ENCODE data around the gene VIL1. TPM values are rescaled to one million over a fixed set of nuclear protein-coding genes. Genes with fewer than 3 reads are reported as not detected.

VIL1 gene
- total RNA-seq, 6 donors from 2014 or later, result 0.29 to 0.76 (median 0.40) TPM; not detected in 3

DNA sequence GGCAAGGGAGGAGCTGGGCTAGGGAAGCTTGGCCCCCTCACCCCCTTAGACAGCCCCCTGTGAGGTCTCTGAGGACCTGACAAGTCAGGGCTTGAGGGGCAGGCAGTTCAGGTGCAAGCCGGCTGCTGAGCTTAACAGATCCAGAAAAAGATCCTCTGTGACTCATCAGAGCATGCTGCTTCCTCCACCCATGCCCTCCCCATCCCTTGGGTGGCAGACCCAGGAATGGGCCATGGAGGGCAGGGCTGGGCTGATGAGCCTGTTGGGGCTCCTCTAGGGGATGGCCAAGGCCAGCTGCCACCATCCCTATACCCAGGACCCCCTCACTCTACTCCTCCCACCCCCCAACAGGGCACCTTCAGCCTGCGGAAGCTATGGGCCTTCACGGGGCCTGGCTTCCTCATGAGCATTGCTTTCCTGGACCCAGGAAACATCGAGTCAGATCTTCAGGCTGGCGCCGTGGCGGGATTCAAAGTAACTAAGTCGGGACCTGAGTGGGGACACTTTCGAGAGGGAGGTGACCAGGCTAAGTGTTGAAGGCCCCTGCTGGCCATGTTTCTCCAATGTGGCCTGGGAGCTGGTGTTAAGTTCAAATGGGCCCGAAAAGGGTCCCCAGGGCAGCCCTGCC is 34.9 kb upstream of the VIL1 start:
- ATAC-seq (ENCODE audit: low FRiP score in 2 of 2) (no peak), DNase-seq (peak in 1 of 2 donors; percentile 28)
- Histone ChIP-seq H3K4me1 (peaks cover 10 to 15% (median 12%) of the 10 kb centered on the region in 4 donors), H3K4me3 (peak overlapping the region in 3 of 4 donors; percentile 25 to 54 (median 35)), H3K27ac (peak overlapping the region; percentile 84 to 89 (median 86)), H3K9me3 (no peaks in the 10 kb centered on the region), H3K27me3 (no peaks in the 10 kb centered on the region), H3K36me3 (no peaks in the 10 kb centered on the region)
- TF ChIP-seq POLR2A (IDR thresholded peaks at IDR 0.05) (peak in 1 of 4 donors; percentile 62), POLR2AphosphoS5 (IDR thresholded peaks at IDR 0.05) (no peak)
- WGBS, 2 donors, result 85 to 100% methylated on average over 1 to 10 of the region's 10 CpGs

DNA sequence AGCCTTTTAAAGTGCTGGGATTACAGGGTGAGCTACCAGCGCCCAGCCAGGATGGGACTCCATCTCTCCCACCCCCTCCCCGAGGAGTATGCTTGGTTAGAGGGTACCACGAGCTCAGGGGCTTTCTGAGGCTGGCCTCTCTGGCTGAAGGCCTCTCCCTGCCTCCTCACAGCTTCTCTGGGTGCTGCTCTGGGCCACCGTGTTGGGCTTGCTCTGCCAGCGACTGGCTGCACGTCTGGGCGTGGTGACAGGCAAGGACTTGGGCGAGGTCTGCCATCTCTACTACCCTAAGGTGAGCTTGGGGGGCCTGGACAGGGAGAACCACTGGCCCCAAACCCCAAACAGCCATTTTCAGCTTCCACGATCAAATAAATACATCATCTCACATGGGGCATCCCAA is 33.9 kb upstream of the VIL1 start:
- no peak for ATAC-seq (ENCODE audit: low FRiP score in 2 of 2)
- DNase-seq, result no peak
- Histone ChIP-seq H3K4me1 (peaks cover 10 to 15% (median 12%) of the 10 kb centered on the region in 4 donors), H3K4me3 (peak overlapping the region in 3 of 4 donors; percentile 25 to 54 (median 35)), H3K27me3 (no peaks in the 10 kb centered on the region), H3K9me3 (no peaks in the 10 kb centered on the region), H3K36me3 (no peaks in the 10 kb centered on the region), H3K27ac (peak overlapping the region in 3 of 4 donors; percentile 84 to 89 (median 88))
- TF ChIP-seq POLR2A (IDR thresholded peaks at IDR 0.05), result peak in 1 of 4 donors; percentile 7
- no peak for TF ChIP-seq EP300 (IDR thresholded peaks at IDR 0.05)
- 81 to 88% methylated on average over 6 to 9 of the region's 9 CpGs for WGBS, 2 donors

DNA sequence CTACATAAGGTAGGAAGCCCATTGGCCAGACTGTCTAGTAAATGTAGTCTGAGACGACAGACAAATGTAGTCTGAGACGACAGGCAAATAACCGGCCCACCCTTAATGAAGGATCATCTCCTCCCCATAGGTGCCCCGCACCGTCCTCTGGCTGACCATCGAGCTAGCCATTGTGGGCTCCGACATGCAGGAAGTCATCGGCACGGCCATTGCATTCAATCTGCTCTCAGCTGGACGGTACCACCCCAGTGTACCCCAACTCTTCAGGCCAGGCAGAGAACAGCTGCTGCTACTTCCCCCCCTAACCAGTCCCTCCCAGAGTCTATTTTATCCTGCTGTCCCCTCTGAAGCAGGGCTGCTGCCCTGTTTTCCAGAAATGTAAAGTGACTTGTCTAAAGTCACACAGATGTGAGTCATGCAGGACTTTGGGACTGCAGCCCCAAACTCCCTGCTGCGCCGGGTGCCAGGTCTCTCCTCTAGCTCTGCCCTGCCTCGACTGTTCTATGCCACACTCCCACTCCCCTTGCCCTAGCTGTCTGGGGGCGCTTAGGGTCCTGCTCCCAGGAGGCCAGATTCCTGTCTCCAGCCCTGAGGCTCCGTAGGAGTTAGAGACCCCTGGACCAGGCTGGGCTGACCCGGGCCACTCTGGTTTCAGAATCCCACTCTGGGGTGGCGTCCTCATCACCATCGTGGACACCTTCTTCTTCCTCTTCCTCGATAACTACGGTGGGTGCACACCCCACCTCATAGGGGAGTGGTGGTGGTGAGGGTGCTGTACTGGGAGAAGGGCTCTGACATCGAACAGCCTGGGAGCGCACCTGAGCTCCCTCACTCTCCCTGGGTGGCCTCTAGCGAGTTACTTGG is 32.2 kb upstream of the VIL1 start:
- ATAC-seq (ENCODE audit: low FRiP score in 2 of 2) (peak in 1 of 2 donors; percentile 75), DNase-seq (no peak)
- Histone ChIP-seq H3K4me1 (peaks cover 10 to 15% (median 12%) of the 10 kb centered on the region in 4 donors), H3K36me3 (peaks cover 0 to 4% (median 0%) of the 10 kb centered on the region in 4 donors), H3K4me3 (peak overlapping the region in 3 of 4 donors; percentile 37 to 56 (median 54)), H3K27me3 (no peaks in the 10 kb centered on the region), H3K27ac (peak overlapping the region; percentile 49 to 88 (median 80)), H3K9me3 (no peaks in the 10 kb centered on the region)
- TF ChIP-seq EP300 (IDR thresholded peaks at IDR 0.05) (no peak), POLR2AphosphoS5 (IDR thresholded peaks at IDR 0.05) (peak in 1 of 2 donors; percentile 5), POLR2A (IDR thresholded peaks at IDR 0.05) (no peak)
- TF ChIP-seq, protein P1, sequence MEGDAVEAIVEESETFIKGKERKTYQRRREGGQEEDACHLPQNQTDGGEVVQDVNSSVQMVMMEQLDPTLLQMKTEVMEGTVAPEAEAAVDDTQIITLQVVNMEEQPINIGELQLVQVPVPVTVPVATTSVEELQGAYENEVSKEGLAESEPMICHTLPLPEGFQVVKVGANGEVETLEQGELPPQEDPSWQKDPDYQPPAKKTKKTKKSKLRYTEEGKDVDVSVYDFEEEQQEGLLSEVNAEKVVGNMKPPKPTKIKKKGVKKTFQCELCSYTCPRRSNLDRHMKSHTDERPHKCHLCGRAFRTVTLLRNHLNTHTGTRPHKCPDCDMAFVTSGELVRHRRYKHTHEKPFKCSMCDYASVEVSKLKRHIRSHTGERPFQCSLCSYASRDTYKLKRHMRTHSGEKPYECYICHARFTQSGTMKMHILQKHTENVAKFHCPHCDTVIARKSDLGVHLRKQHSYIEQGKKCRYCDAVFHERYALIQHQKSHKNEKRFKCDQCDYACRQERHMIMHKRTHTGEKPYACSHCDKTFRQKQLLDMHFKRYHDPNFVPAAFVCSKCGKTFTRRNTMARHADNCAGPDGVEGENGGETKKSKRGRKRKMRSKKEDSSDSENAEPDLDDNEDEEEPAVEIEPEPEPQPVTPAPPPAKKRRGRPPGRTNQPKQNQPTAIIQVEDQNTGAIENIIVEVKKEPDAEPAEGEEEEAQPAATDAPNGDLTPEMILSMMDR (IDR thresholded peaks at IDR 0.05), result no peak
- 77 to 79% methylated on average over 20 to 23 of the region's 23 CpGs for WGBS, 2 donors

DNA sequence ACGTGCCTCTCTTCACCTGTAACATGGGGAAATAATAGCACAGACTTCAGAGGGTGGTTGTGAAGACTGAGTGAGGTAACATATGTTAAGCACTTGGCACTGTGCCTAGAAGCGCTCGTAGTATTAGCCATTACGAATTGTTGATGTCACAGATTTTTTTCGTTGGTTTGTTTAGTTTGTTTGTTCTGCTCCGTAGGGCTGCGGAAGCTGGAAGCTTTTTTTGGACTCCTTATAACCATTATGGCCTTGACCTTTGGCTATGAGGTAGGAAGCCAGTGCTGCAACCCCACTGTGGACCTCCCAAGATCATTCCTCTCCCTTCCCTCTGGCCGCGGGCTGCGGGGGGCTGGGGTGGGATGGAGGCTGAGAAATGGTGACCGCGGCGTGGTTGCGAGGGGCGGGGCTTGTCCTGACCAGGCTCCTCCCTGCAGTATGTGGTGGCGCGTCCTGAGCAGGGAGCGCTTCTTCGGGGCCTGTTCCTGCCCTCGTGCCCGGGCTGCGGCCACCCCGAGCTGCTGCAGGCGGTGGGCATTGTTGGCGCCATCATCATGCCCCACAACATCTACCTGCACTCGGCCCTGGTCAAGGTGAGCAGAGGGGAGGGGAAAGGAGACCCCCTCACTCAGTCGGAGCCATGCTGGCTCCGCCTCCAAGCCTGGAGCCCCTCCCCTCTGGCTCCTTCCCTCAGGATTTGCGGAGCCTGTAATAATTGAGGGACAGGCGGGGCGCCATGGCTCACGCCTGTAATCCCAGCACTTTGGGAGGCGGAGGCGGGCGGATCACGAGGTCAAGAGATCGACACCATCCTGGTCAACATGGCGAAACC is 31.3 kb upstream of the VIL1 start:
- ATAC-seq (ENCODE audit: low FRiP score in 2 of 2) (peak; percentile 78 to 83), DNase-seq (peak; percentile 62 to 92)
- peak overlapping the region; percentile 49 to 88 (median 80) for H3K27ac ChIP-seq
- TF ChIP-seq EP300 (IDR thresholded peaks at IDR 0.05), result peak in 1 of 4 donors; percentile 22
- TF ChIP-seq POLR2A (IDR thresholded peaks at IDR 0.05), result peak in 1 of 4 donors; percentile 60
- no peak for TF ChIP-seq POLR2AphosphoS5 (IDR thresholded peaks at IDR 0.05)
- TF ChIP-seq, protein P1 (IDR thresholded peaks at IDR 0.05), result no peak
- WGBS, 2 donors, result 23 to 25% methylated on average over 34 to 37 of the region's 38 CpGs
- H3K27me3 ChIP-seq, result no peaks in the 10 kb centered on the region
- no peaks in the 10 kb centered on the region for H3K9me3 ChIP-seq
- peaks cover 0 to 4% (median 0%) of the 10 kb centered on the region in 4 donors for H3K36me3 ChIP-seq
- H3K4me3 ChIP-seq, result peak overlapping the region; percentile 20 to 56 (median 46)
- peaks cover 10 to 15% (median 12%) of the 10 kb centered on the region in 4 donors for H3K4me1 ChIP-seq

DNA sequence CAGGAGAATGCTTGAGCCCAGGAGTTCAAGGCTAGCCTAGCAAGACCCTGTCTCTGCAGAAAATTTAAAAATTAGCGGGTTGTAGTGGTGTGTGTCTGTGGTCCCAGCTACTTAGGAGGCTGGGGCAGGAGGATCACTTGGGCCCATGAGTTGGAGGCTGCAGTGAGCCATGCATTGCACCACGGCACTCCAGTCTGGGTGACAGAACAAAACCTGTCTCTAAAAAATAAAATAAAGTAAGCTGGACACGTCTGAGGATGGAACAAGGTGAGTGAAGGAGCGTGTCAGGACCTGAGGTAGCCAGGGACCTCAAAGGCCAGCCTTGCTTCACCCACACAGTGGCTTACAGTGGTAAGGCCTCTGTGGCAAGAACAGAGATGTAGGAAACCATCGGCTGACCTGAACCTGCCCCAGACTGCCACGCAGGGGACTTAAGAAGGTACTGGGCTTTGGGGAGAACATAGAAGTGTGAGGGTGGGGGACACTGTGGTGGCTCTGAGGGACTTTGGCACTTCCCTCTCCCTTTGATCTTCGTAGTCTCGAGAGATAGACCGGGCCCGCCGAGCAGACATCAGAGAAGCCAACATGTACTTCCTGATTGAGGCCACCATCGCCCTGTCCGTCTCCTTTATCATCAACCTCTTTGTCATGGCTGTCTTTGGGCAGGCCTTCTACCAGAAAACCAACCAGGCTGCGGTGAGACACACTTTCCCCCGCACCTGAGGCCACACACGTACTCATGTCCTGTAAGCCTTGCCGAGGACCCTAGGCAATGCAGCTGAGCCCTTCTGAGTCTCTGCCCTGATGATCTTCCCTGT is 29.4 kb upstream of the VIL1 start:
- no peaks in the 10 kb centered on the region for H3K27me3 ChIP-seq
- no peak for ATAC-seq (ENCODE audit: low FRiP score in 2 of 2)
- H3K27ac ChIP-seq, result peak overlapping the region in 2 of 4 donors; percentile 30 to 38
- H3K36me3 ChIP-seq, result peaks cover 0 to 4% (median 0%) of the 10 kb centered on the region in 4 donors
- whole genome bisulfite sequencing, 2 donors, result 91 to 94% methylated on average over 17 of the region's 17 CpGs
- DNase-seq, result no peak
- H3K4me1 ChIP-seq, result peaks cover 10 to 23% (median 16%) of the 10 kb centered on the region in 4 donors
- no peaks in the 10 kb centered on the region for H3K9me3 ChIP-seq
- H3K4me3 ChIP-seq, result no peak overlapping the region
- TF ChIP-seq EP300 (IDR thresholded peaks at IDR 0.05), result no peak
- TF ChIP-seq, protein P1 (IDR thresholded peaks at IDR 0.05), result no peak
- peak in 1 of 4 donors; percentile 50 for TF ChIP-seq POLR2A (IDR thresholded peaks at IDR 0.05)
